Neutrophil (primary cell): ENCODE measurements around the gene RENBP.

ENCODE experiments used
- H3K27ac ChIP-seq: fragments of 200-600 bp; sonication (generic); 2 replicates; pipeline ENCODE4 v1.5.1; 2016; ENCODE audit warnings: mild to moderate bottlenecking, moderate library complexity
- H3K27me3 ChIP-seq: fragments of 200-600 bp; sonication (generic); 2 replicates; pipeline ENCODE4 v1.6.0; 2016; ENCODE audit warnings: mild to moderate bottlenecking
- H3K36me3 ChIP-seq: fragments of 200-600 bp; sonication (generic); 2 replicates; pipeline ENCODE4 v1.5.1; 2017
- H3K4me1 ChIP-seq, 2 experiments: fragments of 200-600 bp in 1 of 2; sonication (generic) in 1 of 2; 1 replicate in 1 of 2; 2 replicates in 1 of 2; pipeline versions ENCODE4 v1.5.1 to v1.6.1; 2013 to 2016; ENCODE audit warnings: low read depth in 1 of 2, low read length in 1 of 2, mild to moderate bottlenecking in 1 of 2, moderate library complexity in 1 of 2; ENCODE audit not compliant: control insufficient read depth in 1 of 2, insufficient read depth in 1 of 2
- H3K4me3 ChIP-seq, 2 experiments: fragments of 200-600 bp in 1 of 2; sonication (generic) in 1 of 2; 1 replicate in 1 of 2; 2 replicates in 1 of 2; pipeline ENCODE4 v1.5.1; 2013 to 2016; ENCODE audit warnings: low read depth in 1 of 2, low read length in 1 of 2, mild to moderate bottlenecking in 1 of 2, moderate library complexity in 1 of 2
- H3K9me3 ChIP-seq: fragments of 200-600 bp; sonication (generic); 2 replicates; pipeline ENCODE4 v1.5.1; 2016
- TF ChIP-seq, protein P1 (sequence below): fragments of 200-600 bp; sonication (generic); IDR thresholded peaks from 2 replicates; pipeline ENCODE4 v1.5.1; 2016; ENCODE audit warnings: antibody characterized with exemption

Gene RENBP

DNA sequence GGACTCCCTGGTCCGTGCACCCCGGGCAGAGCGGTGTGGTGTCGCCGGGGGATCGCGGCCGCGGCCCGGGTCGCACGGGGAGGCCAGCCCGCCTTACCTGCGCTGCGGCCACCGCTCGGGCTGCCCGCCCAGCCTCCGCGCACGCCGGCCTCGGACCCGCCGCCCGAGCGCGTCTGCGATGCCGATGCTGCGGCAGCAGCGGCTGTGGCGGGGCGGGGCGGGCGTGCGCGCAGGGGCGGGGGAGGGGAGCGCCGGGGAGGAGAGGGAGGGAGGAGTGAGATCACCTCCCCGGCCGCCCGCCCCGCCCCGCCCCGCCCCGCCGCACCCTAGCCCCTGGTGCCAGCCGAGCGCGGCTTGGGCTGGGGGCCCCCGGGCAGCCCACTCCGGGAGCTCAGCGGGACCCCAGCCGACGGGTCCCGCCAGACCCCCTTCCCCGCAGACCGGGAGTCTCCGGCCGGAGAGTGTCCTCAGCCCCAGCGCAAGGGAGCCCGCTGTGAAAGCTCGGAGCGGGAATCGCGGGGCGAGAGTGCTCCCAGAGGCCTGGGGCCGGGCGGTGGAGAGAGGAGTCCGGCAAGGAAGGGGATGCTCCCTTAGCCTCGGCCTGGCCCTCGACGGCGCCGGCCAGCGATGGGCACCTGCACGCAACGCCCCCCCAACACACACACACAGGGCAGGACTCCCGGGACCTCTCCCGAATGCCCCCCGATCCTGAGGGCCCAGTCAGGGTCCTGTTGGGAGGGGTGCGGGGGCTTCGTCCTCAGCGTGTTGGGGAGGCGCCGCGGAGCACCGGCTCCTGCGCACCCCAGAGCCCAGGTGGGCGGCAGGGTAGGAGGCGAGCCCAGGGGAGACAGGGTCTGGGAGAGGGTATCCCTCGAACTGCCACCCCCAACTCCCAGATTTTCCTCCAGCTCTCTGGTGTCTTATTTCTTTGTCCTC, 58.2 kb downstream of the RENBP start, which contains the start of gene L1CAM:
L1CAM (minus strand) TSS at position 206 of the 936 bp plus-strand sequence. CDS start 10,337 bp downstream, outside the sequence.
- Histone ChIP-seq H3K27me3 (peaks cover 100% of the 10 kb centered on the region), H3K4me1 (no peaks in the 10 kb centered on the region), H3K4me3 (no peak within 1 kb of the TSS), H3K9me3 (no peaks in the 10 kb centered on the region), H3K27ac (no peak within 1 kb of the TSS), H3K36me3 (no peaks in the 10 kb centered on the region)
- TF ChIP-seq, protein P1, sequence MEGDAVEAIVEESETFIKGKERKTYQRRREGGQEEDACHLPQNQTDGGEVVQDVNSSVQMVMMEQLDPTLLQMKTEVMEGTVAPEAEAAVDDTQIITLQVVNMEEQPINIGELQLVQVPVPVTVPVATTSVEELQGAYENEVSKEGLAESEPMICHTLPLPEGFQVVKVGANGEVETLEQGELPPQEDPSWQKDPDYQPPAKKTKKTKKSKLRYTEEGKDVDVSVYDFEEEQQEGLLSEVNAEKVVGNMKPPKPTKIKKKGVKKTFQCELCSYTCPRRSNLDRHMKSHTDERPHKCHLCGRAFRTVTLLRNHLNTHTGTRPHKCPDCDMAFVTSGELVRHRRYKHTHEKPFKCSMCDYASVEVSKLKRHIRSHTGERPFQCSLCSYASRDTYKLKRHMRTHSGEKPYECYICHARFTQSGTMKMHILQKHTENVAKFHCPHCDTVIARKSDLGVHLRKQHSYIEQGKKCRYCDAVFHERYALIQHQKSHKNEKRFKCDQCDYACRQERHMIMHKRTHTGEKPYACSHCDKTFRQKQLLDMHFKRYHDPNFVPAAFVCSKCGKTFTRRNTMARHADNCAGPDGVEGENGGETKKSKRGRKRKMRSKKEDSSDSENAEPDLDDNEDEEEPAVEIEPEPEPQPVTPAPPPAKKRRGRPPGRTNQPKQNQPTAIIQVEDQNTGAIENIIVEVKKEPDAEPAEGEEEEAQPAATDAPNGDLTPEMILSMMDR = no peak
